Measurements from ENCODE around the gene PSAT1. TPM values are rescaled to one million over a fixed set of nuclear protein-coding genes. Genes with fewer than 3 reads are reported as not detected.

The PSAT1 gene
- polyA plus RNA-seq, 1 donor (not counting 4 experiments of a cell fraction or from before 2014, with no cell fraction given) = 88.9 TPM

DNA sequence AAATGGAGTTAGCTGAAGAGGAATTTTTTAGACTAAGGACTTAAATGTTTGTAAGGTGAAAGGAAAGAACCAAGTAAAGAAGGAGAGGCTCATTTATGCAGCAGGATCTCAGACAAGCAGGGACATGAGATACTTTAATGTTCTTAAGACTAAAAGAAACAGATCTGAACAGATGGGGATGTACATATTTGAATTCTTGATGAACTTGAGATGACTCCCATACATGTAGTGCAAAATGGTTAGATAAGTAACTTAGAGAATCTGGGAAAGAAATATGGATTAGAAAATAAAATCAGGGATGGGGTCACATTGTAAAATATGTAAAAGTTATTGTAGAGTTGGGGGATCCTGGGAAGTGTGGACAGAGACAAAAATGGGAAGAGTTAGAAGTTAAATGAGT is 27.1 kb upstream of the PSAT1 start:
- peaks cover 3 to 9% of the 10 kb centered on the region in 2 experiments for H3K36me3 ChIP-seq (ENCODE audit: control insufficient read depth in 2 of 2, extremely low read depth in 1 of 2, insufficient read depth in 2 of 2, low read length in 2 of 2)
- no peak for FAIRE-seq

DNA sequence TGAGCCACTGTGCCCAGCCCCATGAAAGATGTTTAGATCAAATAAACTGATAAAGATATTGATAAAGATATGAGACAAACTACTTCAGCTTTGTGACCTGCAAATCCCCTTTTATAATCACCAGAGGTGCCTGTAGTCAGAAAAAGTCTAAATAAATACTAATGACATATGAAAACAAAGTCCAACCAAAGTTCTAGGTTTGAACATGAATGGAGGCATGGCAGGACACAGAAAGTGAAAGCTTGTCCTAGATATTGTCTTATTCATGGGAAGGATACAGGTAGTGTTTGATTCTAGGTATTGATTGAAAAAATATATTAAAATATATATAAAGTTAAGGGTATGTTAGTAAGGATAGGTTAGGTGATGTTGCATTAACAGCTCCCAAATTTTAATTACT is 24.6 kb upstream of the PSAT1 start:
- no peaks in the 10 kb centered on the region for H3K9me3 ChIP-seq (ENCODE audit: control insufficient read depth, low read depth, low read length)
- H3K27ac ChIP-seq (ENCODE audit: control insufficient read depth, insufficient read depth, low read length) = no peak overlapping the region
- H2AFZ ChIP-seq (ENCODE audit: control insufficient read depth, low read length) = no peak overlapping the region
- H3K9ac ChIP-seq (ENCODE audit: control insufficient read depth, extremely low read depth, insufficient read depth, low read length) = no peak overlapping the region
- no peak overlapping the region for H3K4me3 ChIP-seq (ENCODE audit: control insufficient read depth in 2 of 3, extremely low read depth in 1 of 3, insufficient read depth in 2 of 3, low read depth in 1 of 3, low read length in 3 of 3)
- FAIRE-seq = no peak
- H3K9me1 ChIP-seq (ENCODE audit: control insufficient read depth, extremely low read depth, insufficient read depth, low read length) = no peaks in the 10 kb centered on the region
- no peak for TF ChIP-seq EZH2 (IDR thresholded peaks at IDR 0.05; ENCODE audit: low read length)
- TF ChIP-seq, protein P1, sequence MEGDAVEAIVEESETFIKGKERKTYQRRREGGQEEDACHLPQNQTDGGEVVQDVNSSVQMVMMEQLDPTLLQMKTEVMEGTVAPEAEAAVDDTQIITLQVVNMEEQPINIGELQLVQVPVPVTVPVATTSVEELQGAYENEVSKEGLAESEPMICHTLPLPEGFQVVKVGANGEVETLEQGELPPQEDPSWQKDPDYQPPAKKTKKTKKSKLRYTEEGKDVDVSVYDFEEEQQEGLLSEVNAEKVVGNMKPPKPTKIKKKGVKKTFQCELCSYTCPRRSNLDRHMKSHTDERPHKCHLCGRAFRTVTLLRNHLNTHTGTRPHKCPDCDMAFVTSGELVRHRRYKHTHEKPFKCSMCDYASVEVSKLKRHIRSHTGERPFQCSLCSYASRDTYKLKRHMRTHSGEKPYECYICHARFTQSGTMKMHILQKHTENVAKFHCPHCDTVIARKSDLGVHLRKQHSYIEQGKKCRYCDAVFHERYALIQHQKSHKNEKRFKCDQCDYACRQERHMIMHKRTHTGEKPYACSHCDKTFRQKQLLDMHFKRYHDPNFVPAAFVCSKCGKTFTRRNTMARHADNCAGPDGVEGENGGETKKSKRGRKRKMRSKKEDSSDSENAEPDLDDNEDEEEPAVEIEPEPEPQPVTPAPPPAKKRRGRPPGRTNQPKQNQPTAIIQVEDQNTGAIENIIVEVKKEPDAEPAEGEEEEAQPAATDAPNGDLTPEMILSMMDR (optimal IDR thresholded peaks at IDR 0.05 in 1 of 3, IDR thresholded peaks at IDR 0.05 in 1 of 3, conservative IDR thresholded peaks at IDR 0.05 in 1 of 3; ENCODE audit: extremely low read depth in 1 of 3, insufficient read depth in 2 of 3, low read length in 3 of 3) = no peak
- dilution Hi-C loops (cut with MboI; ENCODE audit: extremely low pct_ligation_motif_present, low sequenced_read_pairs) = no loop called here
- H3K4me1 ChIP-seq (ENCODE audit: control insufficient read depth, extremely low read depth, insufficient read depth, low read length) = no peaks in the 10 kb centered on the region
- no peaks in the 10 kb centered on the region for H3K27me3 ChIP-seq (ENCODE audit: control insufficient read depth, extremely low read depth, insufficient read depth, low read length)
- H3K4me2 ChIP-seq (ENCODE audit: control insufficient read depth, extremely low read depth, insufficient read depth, low read depth, low read length) = no peak overlapping the region
- H3K36me3 ChIP-seq (ENCODE audit: control insufficient read depth in 2 of 2, extremely low read depth in 1 of 2, insufficient read depth in 2 of 2, low read length in 2 of 2) = no peaks in the 10 kb centered on the region
- H4K20me1 ChIP-seq (ENCODE audit: control insufficient read depth, extremely low read depth, insufficient read depth, low read length) = no peaks in the 10 kb centered on the region
- no peak for DNase-seq (ENCODE audit: low read depth, low spot score)
- no peaks in the 10 kb centered on the region for H3K79me2 ChIP-seq (ENCODE audit: control insufficient read depth, insufficient read depth, low read length)

More for the DNA sequence above, 27.1 kb upstream of the PSAT1 start:
- Histone ChIP-seq H2AFZ (ENCODE audit: control insufficient read depth, low read length) (no peak overlapping the region), H3K9ac (ENCODE audit: control insufficient read depth, extremely low read depth, insufficient read depth, low read length) (no peak overlapping the region), H3K9me1 (ENCODE audit: control insufficient read depth, extremely low read depth, insufficient read depth, low read length) (no peaks in the 10 kb centered on the region), H3K27me3 (ENCODE audit: control insufficient read depth, extremely low read depth, insufficient read depth, low read length) (no peaks in the 10 kb centered on the region), H3K9me3 (ENCODE audit: control insufficient read depth, low read depth, low read length) (no peaks in the 10 kb centered on the region), H4K20me1 (ENCODE audit: control insufficient read depth, extremely low read depth, insufficient read depth, low read length) (no peaks in the 10 kb centered on the region), H3K27ac (ENCODE audit: control insufficient read depth, insufficient read depth, low read length) (no peak overlapping the region), H3K4me3 (ENCODE audit: control insufficient read depth in 2 of 3, extremely low read depth in 1 of 3, insufficient read depth in 2 of 3, low read depth in 1 of 3, low read length in 3 of 3) (no peak overlapping the region), H3K4me1 (ENCODE audit: control insufficient read depth, extremely low read depth, insufficient read depth, low read length) (no peaks in the 10 kb centered on the region), H3K79me2 (ENCODE audit: control insufficient read depth, insufficient read depth, low read length) (no peaks in the 10 kb centered on the region), H3K4me2 (ENCODE audit: control insufficient read depth, extremely low read depth, insufficient read depth, low read depth, low read length) (no peak overlapping the region)
- dilution Hi-C loops (cut with MboI; ENCODE audit: extremely low pct_ligation_motif_present, low sequenced_read_pairs) = no loop called here
- no peak for DNase-seq (ENCODE audit: low read depth, low spot score)
- TF ChIP-seq EZH2 (IDR thresholded peaks at IDR 0.05; ENCODE audit: low read length) = no peak
- TF ChIP-seq, protein P1 (optimal IDR thresholded peaks at IDR 0.05 in 1 of 3, IDR thresholded peaks at IDR 0.05 in 1 of 3, conservative IDR thresholded peaks at IDR 0.05 in 1 of 3; ENCODE audit: extremely low read depth in 1 of 3, insufficient read depth in 2 of 3, low read length in 3 of 3) = no peak

All from keratinocyte (primary cell).